Frontal cortex (tissue), 4 donors: ENCODE data around the gene SPC24. TPM values are rescaled to one million over a fixed set of nuclear protein-coding genes. Genes with fewer than 3 reads are reported as not detected.
A peak's percentile ranks its signal among the peaks of the same experiment; 100 is the strongest.
"Not testable (repeated sequence)": the region's sequence is repeated elsewhere in the genome, so short reads cannot be mapped to it uniquely, and the experiment has no call there.

Experiments
- DNase-seq, 2 donors: peaks; one replicate each; pipeline ENCODE4 v3.0.0; 2012; ENCODE audit warnings: low spot score in 2 of 2
- FAIRE-seq: peaks from 2 replicates; lab custom pipeline; 2012; peaks lifted over from hg19 to GRCh38; lab: Jason Lieb, UNC
- total RNA-seq: library from RNA; depleted of rRNA; stranded (reverse); fragments of >200 nt; gene quantifications from one replicate; pipeline ENCODE4 v1.2.3, GENCODE V29; 2014
- donor health status: control.
- donor health status: control.
- donor health status: control.

The SPC24 gene
- total RNA-seq, 1 donor from 2014 or later = 6.9 TPM

GRCh38 chr19:11137542-11138384 lies 17.8 kb downstream of the SPC24 start:
- DNase-seq = peak; percentile 64 to 82
- no peak for FAIRE-seq

- no peak for FAIRE-seq
- no peak for DNase-seq
Observed at GRCh38 chr19:11136400-11137101, 19.0 kb downstream of the SPC24 start.

GRCh38 chr19:11131471-11131870 lies 24.1 kb downstream of the SPC24 start:
- no peak for FAIRE-seq

GRCh38 chr19:11130824-11131455 lies 24.6 kb downstream of the SPC24 start:
- FAIRE-seq = no peak
- DNase-seq = peak in 1 of 2 donors; percentile 77

More at GRCh38 chr19:11131471-11131870, 24.1 kb downstream of the SPC24 start:
- DNase-seq = no peak

- FAIRE-seq = no peak
- DNase-seq = no peak
Observed at GRCh38 chr19:11127905-11128304, 27.7 kb downstream of the SPC24 start.

- DNase-seq (peak in 1 of 2 donors; percentile 56), FAIRE-seq (no peak)
Observed at GRCh38 chr19:11125994-11126685, 29.4 kb downstream of the SPC24 start.

GRCh38 chr19:11124157-11124556 lies 31.4 kb downstream of the SPC24 start:
- not testable (repeated sequence) for FAIRE-seq, DNase-seq

GRCh38 chr19:11123114-11123513 lies 32.5 kb downstream of the SPC24 start:
- FAIRE-seq (no peak), DNase-seq (no peak)

GRCh38 chr19:11121963-11122362 lies 33.6 kb downstream of the SPC24 start:
- not testable (repeated sequence) for DNase-seq, FAIRE-seq

- DNase-seq = no peak
- no peak for FAIRE-seq
Observed at GRCh38 chr19:11116507-11116906, 39.1 kb downstream of the SPC24 start.

- no peak for FAIRE-seq
- DNase-seq = no peak
Observed at GRCh38 chr19:11115895-11116446, 39.6 kb downstream of the SPC24 start.

GRCh38 chr19:11115042-11115441 lies 40.5 kb downstream of the SPC24 start:
- FAIRE-seq = no peak
- DNase-seq = no peak

GRCh38 chr19:11113140-11113708 lies 42.4 kb downstream of the SPC24 start:
- FAIRE-seq (no peak), DNase-seq (no peak)

- no peak for FAIRE-seq
Observed at GRCh38 chr19:11111771-11112144, 43.8 kb downstream of the SPC24 start.

GRCh38 chr19:11111117-11111770 lies 44.3 kb downstream of the SPC24 start:
- DNase-seq (no peak), FAIRE-seq (no peak)

More at GRCh38 chr19:11111771-11112144, 43.8 kb downstream of the SPC24 start:
- no peak for DNase-seq

- DNase-seq (no peak), FAIRE-seq (no peak)
Observed at GRCh38 chr19:11108746-11109145, 46.8 kb downstream of the SPC24 start.

- FAIRE-seq (no peak), DNase-seq (no peak)
Observed at GRCh38 chr19:11106477-11106876, 49.1 kb downstream of the SPC24 start.

GRCh38 chr19:11105014-11105636 lies 50.5 kb downstream of the SPC24 start:
- DNase-seq (no peak), FAIRE-seq (no peak)
